PFSK-1 (cell line): ENCODE results near the gene ETFBKMT.

Experiments used
- POLR2AphosphoS5 ChIP-seq: IDR thresholded peaks from 2 replicates; pipeline ENCODE4 v1.6.1; 2012; ENCODE audit warnings: low read depth, mild to moderate bottlenecking, control low read depth, low read length, moderate library complexity
- REST ChIP-seq, 2 experiments: IDR thresholded peaks; 2 replicates each; pipeline versions ENCODE4 v1.6.1 to v1.8.0; 2011 to 2012; ENCODE audit warnings: low read depth in 2 of 2, low read length in 2 of 2, control low read depth in 1 of 2, inconsistent platforms in 1 of 2, mild to moderate bottlenecking in 1 of 2, moderate library complexity in 1 of 2; ENCODE audit not compliant: insufficient read depth in 1 of 2
- TAF1 ChIP-seq: IDR thresholded peaks from 2 replicates; pipeline ENCODE4 v1.6.1; 2012; ENCODE audit warnings: low read length, control low read depth, borderline replicate concordance; ENCODE audit not compliant: insufficient read depth

DNA sequence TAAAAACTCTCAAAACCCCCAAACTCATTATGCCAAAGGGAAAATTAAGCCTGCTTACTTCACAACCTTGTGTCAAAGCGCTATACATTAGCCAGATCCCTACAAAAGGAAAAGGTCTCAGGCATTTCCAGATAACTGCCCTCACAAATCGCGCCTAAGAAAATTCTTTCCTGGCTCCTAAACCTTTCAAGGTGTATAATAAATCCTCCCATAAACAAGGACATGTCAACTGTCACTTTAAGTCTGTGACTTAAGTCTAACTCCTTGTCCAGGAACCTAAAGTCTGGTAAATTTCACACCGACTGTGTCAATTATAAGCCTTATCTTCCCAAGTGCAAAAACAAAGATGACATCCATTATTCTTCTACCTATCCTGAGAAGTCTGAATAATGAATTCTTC, 4.3 kb upstream of the ETFBKMT start:
- TF ChIP-seq TAF1, result no peak
- no peak for TF ChIP-seq REST (IDR thresholded peaks at IDR 0.05; ENCODE audit: insufficient read depth in 1 of 2, low read depth in 2 of 2, low read length in 2 of 2)
- no peak for TF ChIP-seq POLR2AphosphoS5
